AG04450 (cell line): ENCODE data around the gene ITGAL. TPM values are rescaled to one million over a fixed set of nuclear protein-coding genes. Genes with fewer than 3 reads are reported as not detected.
A peak's percentile ranks its signal among the peaks of the same experiment; 100 is the strongest.

Source experiments
- CTCF ChIA-PET: fragments of 300-600, 350-600 bp; formaldehyde crosslinking; extraction: SDS; loops from one replicate; lab custom pipeline; 2022; ENCODE audit warnings: antibody characterized with exemption, inconsistent platforms; lab: Charles Lee
- POLR2A ChIA-PET: fragments of 350-600 bp; formaldehyde crosslinking; extraction: SDS; loops from one replicate; lab custom pipeline; 2021; ENCODE audit warnings: antibody characterized with exemption, inconsistent platforms; lab: Yijun Ruan, JAX
- DNase-seq: peaks from one replicate; pipeline ENCODE4 v3.0.0-alpha.2; 2011; ENCODE audit warnings: low read depth, low spot score
- H3K27ac ChIP-seq: one replicate; pipeline ENCODE4 v1.5.1; 2012; ENCODE audit warnings: low read depth, low read length, control low read depth
- H3K27me3 ChIP-seq: one replicate; pipeline ENCODE4 v1.6.0; 2012; ENCODE audit warnings: low read length; ENCODE audit not compliant: control insufficient read depth, insufficient read depth
- H3K4me3 ChIP-seq: 2 replicates; pipeline ENCODE4 v1.5.1; 2011; ENCODE audit warnings: mild to moderate bottlenecking, low read depth, low read length, control low read depth
- H3K9me3 ChIP-seq: 2 replicates; pipeline ENCODE4 v1.5.1; 2012; ENCODE audit warnings: low read length; ENCODE audit not compliant: control insufficient read depth, insufficient read depth
- CTCF ChIP-seq: IDR thresholded peaks from 2 replicates; pipeline ENCODE4 v1.5.1; 2011; ENCODE audit warnings: low read depth, low read length, control low read depth, inconsistent platforms
- polyA plus RNA-seq: library from polyadenylated mRNA; depleted of rRNA; stranded (reverse); fragments of >200 nt; gene quantifications from 2 replicates; pipeline ENCODE4 v1.2.3, GENCODE V29; 2011

The ITGAL gene
- polyA plus RNA-seq, 1 experiment = not detected

GRCh38 chr16:30491229-30491628 is 18.7 kb downstream of the ITGAL start:
- Histone ChIP-seq H3K27me3 (peaks cover 6% of the 10 kb centered on the region), H3K9me3 (no peaks in the 10 kb centered on the region; the same call in 1 of the 2 replicates), H3K27ac (no peak overlapping the region), H3K4me3 (no peak overlapping the region)
- TF ChIP-seq CTCF = no peak
- no peak for DNase-seq
- POLR2A ChIA-PET = no interaction called here
- CTCF ChIA-PET = no interaction called here

- no peak for TF ChIP-seq CTCF
- Histone ChIP-seq H3K27me3 (peaks cover 3% of the 10 kb centered on the region), H3K4me3 (no peak overlapping the region), H3K9me3 (no peaks in the 10 kb centered on the region; the same call in 1 of the 2 replicates), H3K27ac (no peak overlapping the region)
- ChIA-PET POLR2A (no interaction called here), CTCF (no interaction called here)
- peak; percentile 23 for DNase-seq
These were observed 19.3 kb downstream of the ITGAL start for GRCh38 chr16:30491744-30492308.

- POLR2A ChIA-PET = no interaction called here
These were observed 21.5 kb downstream of the ITGAL start for GRCh38 chr16:30493941-30494488.

DNA sequence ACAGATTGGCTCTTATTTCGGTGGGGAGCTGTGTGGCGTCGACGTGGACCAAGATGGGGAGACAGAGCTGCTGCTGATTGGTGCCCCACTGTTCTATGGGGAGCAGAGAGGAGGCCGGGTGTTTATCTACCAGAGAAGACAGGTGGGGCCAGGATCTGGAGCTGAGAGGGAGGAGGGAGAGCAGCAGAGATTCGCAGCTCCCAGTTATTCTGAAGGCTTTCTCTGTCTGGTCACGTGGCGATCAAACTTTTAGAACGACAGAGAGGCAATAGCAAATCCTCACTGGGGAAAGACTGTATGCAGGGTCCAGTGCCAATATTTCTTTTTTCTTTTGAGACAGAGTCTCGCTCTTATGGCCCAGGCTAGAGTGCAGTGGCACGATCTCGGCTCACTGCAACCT is 22.2 kb downstream of the ITGAL start:
- Histone ChIP-seq H3K27me3 (peaks cover 3% of the 10 kb centered on the region), H3K4me3 (no peak overlapping the region), H3K27ac (no peak overlapping the region), H3K9me3 (no peaks in the 10 kb centered on the region; the same call in 1 of the 2 replicates)
- ChIA-PET POLR2A (no interaction called here), CTCF (no interaction called here)
- no peak for DNase-seq
- no peak for TF ChIP-seq CTCF

More at GRCh38 chr16:30493941-30494488, 21.5 kb downstream of the ITGAL start:
- Histone ChIP-seq H3K4me3 (no peak overlapping the region), H3K9me3 (no peaks in the 10 kb centered on the region; the same call in 1 of the 2 replicates), H3K27me3 (peaks cover 3% of the 10 kb centered on the region), H3K27ac (no peak overlapping the region)
- CTCF ChIA-PET = no interaction called here
- DNase-seq = no peak
- TF ChIP-seq CTCF = no peak

DNA sequence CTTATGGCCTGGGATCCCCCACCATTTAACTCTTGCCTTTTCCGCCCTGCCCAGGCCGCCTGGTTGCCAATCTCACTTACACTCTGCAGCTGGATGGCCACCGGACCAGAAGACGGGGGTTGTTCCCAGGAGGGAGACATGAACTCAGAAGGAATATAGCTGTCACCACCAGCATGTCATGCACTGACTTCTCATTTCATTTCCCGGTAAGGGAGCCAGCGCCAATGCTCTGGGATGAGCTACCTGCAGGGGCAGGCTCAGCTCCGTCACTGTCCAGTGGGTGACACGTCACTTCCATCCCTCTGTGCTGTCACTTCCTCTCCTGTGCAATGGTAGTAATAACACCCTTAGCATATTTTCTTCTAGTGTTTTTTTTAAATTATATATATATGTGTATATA is 26.7 kb downstream of the ITGAL start:
- no peak for TF ChIP-seq CTCF
- DNase-seq = no peak
- Histone ChIP-seq H3K27ac (no peak overlapping the region), H3K27me3 (peaks cover 8% of the 10 kb centered on the region), H3K9me3 (no peaks in the 10 kb centered on the region), H3K4me3 (no peak overlapping the region)
- ChIA-PET POLR2A (no interaction called here), CTCF (interaction anchor here (0.6 to 0.7 kb wide), 2 partner anchors 24 to 50 kb away, joined by 4 to 5 read pairs; no protein-coding TSS in a partner anchor)
